GM19452 (cell line): ENCODE data around the gene PDZRN4.
"Not testable (repeated sequence)": the region's sequence is repeated elsewhere in the genome, so short reads cannot be mapped to it uniquely, and the experiment has no call there.

Experiments
- ATAC-seq: cut with Tn5 transposase; IDR thresholded peaks from one replicate; pipeline ENCODE4 v1.9.1; 2021; ENCODE audit not compliant: unreplicated experiment

PDZRN4 gene

DNA sequence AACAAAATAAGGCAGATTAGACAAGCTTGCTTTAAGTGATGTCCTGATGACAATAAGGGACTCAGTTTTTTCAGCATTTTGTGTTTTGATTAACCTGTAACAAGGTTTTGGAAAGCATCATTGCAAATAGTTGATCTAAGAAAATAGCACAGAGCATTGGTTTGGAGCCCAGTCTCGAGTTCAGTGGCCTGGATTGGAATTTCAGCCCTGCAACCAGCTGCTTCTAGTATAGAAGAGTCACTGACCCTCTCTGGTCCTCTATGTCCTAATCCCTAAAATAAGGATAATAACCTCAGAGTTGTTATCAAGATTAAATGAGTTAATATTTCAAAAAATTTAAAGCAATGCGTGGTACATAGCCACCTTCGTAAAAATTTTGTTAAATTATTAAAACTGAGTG is 25.5 kb downstream of the PDZRN4 start:
- no peak for ATAC-seq

GRCh38 chr12:41217727-41218126 is 29.6 kb downstream of the PDZRN4 start:
- ATAC-seq = no peak

DNA sequence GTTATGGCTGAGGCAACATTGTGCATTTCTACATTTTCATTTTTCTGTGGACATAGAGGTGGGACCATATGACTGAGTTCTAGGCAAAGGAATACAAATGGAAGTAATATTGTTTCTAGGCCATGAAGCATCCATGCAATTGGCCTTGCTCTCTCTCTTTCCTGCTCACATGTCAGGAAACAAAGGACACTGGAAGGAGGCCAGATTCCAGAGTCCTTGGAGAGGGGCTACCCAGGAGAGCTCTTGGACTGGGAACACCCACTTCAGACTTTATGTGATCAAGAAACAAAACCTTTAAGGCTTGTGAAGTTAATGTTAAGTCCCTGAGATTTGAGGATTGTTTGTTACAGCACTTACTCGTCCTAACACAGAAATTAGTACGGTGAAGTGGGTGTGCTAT is 32.8 kb downstream of the PDZRN4 start:
- no peak for ATAC-seq

DNA sequence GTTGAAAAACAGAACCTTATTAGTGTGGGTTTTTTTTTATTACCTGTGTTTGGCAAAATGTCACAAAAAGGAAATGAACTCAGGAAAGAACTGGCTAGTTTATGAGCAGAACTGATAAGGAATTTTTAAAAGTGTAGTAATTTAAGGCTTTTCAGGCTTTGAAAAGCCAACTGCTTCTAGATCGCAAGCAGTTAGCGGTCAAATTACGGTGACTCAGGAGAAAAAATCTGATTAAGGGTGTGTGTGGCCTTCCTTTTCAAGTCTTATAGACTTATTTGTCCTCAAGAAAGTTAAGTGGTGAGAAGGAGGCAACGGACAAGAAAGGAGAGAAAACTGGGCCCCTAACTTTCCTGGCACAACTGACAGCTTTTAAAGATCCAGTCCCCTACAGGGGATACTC is 33.4 kb downstream of the PDZRN4 start:
- ATAC-seq = no peak

- ATAC-seq = no peak
Measured at GRCh38 chr12:41223600-41223999, 35.5 kb downstream of the PDZRN4 start.

DNA sequence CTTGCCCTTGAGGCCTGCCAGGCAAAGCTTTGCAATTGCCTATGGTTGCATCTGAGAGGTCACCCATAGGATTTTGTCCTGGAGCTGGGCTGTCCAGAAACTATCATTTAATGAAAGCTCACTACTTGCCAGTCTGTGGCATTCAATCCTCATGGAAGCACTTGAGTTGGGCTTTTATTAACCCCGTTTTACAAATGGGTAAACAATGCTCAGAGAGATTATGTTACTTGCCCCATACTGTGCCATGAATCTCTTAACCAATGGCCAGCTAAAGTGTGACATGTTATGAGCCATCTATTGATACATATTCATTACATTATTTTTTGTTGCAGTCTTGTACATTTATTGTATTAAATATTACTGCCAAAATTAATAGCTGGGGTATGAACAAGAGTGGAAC is 35.9 kb downstream of the PDZRN4 start:
- ATAC-seq = no peak

DNA sequence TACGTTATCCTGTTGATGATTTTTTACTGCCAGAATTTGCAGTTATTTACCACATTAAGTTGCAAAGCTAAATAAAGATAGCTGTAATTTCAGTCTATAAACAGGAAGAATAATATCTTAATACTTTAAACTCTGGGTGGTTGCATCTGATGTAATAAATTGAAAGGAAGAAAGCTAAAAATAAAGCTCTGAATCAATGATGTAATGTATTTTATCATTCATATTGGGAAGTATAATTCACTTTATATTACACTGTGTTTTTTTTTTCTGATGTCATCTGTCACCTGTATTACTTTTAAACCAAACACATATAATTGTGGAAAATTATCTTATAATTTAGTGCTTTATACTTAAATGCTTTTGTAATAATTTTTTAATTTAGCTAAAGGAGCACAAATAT is 37.1 kb downstream of the PDZRN4 start:
- ATAC-seq = no peak

GRCh38 chr12:41228066-41228820 is 40.1 kb downstream of the PDZRN4 start:
- no peak for ATAC-seq

GRCh38 chr12:41230756-41231155 is 42.6 kb downstream of the PDZRN4 start:
- no peak for ATAC-seq

DNA sequence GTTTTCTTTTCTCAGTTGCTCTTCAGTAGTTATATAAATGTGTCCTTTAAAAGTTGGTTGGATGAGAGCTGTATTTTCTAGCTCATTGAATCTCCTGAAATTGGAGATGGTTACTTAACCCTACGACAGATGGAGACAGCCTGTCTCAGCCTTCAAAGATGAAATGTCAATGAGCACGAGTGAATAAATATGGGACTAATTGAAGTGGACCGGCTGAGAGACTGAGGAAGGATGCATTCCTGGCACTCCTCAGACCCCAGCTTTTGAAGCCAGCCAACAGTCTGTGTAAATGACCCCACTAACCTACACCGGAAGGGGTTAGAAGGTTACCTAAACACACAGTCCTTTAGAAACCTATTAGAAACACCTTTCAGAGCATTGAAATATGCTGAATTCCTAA is 46.6 kb downstream of the PDZRN4 start:
- no peak for ATAC-seq

GRCh38 chr12:41242603-41243002 is 54.5 kb downstream of the PDZRN4 start:
- no peak for ATAC-seq

DNA sequence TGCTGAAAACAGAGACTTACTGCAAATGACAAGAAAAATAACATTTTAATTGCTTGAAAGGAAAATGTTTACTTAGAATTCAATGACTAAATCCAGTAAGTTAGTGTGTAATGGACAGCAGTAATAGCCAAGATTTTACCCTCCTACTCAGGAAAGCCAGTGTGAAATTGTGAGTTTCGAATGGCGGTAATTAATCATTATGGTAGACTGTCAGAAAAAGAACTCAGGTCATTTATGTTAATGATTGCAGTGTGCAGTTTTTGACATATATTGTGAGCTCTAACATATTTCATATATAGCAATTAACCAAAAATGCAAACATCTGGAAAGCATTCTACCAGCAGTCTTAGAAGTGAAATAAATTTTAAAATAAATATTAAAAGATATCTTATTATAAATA is 60.3 kb downstream of the PDZRN4 start:
- no peak for ATAC-seq

DNA sequence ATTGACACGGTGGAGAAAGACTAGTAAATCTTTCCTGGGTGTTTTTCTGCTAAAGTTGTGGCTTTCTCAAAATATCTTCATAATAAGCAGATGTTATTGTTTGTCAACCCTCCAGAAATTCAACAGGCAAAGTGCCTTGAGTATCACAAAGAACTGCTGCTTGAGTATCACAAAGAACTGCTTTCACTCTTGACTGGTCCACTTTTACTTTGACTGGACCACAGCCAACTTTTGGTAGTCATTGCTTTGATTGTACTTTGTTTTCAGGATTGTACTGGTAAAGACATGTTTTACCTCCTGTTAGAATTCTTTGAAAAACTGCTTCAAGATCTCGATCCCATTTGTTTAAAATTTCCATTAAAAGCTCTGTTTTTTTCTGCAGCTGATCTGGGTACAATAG is 62.6 kb downstream of the PDZRN4 start:
- no peak for ATAC-seq

DNA sequence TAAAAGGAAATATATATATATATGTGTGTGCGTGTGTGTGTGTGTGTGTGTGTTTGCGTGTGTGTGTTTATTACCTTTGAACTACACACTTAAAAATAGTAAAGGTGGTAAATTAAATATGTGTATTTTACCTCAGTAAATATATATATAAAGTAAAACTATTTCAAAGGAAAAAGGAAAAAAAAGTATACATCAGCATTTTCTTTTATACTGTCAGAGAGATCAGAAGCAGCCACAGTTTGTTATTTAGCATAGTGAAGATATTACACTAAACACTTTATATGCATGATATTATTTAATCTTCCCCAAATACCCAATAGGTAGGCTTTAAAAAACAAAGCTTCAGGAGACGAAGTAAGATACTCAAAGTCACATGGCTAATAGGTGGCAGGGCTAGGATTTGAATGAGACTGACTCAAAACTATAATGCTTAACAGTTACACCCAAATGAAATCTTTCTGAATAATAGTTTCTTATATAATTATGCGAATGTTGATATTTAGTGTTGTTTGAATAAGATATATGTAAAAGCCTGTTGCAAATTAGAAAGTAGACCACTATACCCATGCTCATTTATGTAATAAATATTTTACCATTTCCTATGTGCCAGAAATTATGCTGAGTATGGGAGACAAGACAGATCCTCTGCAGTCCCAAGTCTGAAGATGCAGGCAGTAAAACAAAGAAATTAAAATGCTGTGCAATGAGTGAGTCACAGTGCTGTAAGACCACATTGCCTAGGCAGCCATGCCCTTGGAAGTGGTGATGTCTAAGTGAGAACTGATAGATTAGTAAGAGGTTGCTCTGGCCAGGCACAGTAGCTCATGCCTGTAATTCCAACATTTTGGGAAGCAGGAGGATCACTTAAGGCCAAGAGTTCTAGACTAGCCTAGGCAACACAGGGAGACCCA is 66.1 kb downstream of the PDZRN4 start:
- ATAC-seq = no peak

- ATAC-seq = not testable (repeated sequence)
Measured at GRCh38 chr12:41263196-41263595, 75.1 kb downstream of the PDZRN4 start.

- ATAC-seq = no peak
Measured at GRCh38 chr12:41264281-41264680, 76.2 kb downstream of the PDZRN4 start.

- ATAC-seq = no peak
Measured at GRCh38 chr12:41269056-41269455, 80.9 kb downstream of the PDZRN4 start.

GRCh38 chr12:41271489-41271888 is 83.4 kb downstream of the PDZRN4 start:
- no peak for ATAC-seq

DNA sequence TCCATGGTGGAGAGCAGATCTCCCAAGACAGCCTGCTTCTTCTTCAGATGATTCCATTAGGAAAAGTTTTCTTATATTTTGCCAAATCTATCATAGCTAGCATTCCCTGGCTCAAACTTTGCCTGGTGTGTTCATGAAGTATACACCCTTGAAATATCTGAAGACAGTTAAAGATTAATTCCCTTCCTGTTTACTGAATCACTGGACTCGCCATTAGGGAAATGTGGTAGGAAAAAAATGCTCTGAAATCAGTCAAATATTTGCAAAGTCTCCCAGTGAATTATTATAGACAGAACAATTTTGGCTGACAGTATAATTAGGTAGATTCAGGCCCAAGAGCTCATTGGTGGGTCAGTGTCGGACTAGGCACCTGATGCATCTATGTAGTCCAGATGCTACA is 86.5 kb downstream of the PDZRN4 start:
- no peak for ATAC-seq

DNA sequence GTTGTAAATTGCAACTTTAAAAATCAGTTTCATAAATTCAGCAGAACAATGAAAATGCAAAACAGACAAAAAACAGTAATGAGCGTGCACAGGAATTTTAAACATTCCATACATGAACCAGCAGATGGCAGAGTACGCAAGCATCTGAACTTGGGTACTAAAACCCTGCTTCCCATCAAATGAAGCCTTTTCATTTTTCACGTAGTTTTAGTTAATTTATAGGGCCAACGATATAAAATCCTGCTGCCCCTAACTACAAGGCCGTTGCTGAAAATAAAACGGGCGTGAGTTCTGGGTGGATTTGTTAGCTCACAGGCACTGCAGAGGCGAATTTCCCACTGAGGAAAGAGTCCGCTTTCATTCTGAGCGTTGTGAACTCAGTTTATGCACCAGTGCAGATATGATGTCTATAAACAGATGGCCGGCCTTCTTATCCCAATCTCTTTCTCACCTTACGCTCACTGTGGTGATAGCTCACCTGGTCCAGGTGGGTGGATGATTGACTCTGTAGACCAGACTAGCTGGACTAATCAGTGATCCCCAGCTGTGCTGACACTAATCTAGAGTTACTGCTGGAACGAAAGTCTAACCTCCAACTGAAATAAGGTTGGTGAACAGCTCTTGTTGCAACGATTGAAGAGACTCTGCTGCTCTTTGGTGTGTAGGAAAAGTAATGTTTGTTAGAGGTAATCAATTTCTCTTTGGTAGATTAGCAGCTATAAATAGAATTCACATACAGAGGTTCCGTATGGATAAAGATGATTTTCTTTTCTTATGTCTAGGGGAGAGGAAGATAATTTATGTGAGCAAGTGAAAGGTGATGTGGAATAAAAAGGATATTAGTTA is 89.2 kb downstream of the PDZRN4 start:
- ATAC-seq = no peak

DNA sequence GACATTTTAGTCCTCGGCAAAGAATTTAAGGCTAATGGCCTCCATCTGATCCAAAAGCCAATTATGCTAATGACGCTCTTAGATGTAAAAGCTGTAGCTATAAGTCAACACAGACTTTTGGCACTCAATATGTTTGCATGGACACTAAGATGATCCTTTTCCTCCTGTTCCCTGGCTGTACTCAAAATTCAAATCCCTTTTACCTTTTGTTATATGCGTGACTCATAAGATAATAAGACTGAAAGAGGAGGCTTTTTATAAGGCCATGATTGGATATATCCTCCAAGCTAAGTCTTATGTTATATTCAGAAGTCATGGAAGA is 89.8 kb downstream of the PDZRN4 start:
- ATAC-seq = no peak
